ENCODE measurements around the gene C3orf85. TPM values are rescaled to one million over a fixed set of nuclear protein-coding genes. Genes with fewer than 3 reads are reported as not detected.

The C3orf85 gene
- total RNA-seq, 1 donor from 2014 or later: not detected

GRCh38 chr3:109109574-109109973 is 26.9 kb upstream of the C3orf85 start:
- no peaks in the 10 kb centered on the region for H3K27me3 ChIP-seq (ENCODE audit: control insufficient read depth, insufficient read depth, low read length)
- no peak for DNase-seq (ENCODE audit: low read depth)
- no peak overlapping the region for H3K4me3 ChIP-seq (ENCODE audit: low read depth, low read length)
- no peak for TF ChIP-seq CTCF (IDR thresholded peaks at IDR 0.05; ENCODE audit: insufficient read depth, low read length, poor library complexity, severe bottlenecking)
- H3K36me3 ChIP-seq (ENCODE audit: control insufficient read depth, insufficient read depth, low read length): no peaks in the 10 kb centered on the region

- DNase-seq (ENCODE audit: low read depth): no peak
- Histone ChIP-seq H3K4me3 (ENCODE audit: low read depth, low read length) (no peak overlapping the region), H3K36me3 (ENCODE audit: control insufficient read depth, insufficient read depth, low read length) (no peaks in the 10 kb centered on the region), H3K27me3 (ENCODE audit: control insufficient read depth, insufficient read depth, low read length) (no peaks in the 10 kb centered on the region)
- TF ChIP-seq CTCF (IDR thresholded peaks at IDR 0.05; ENCODE audit: insufficient read depth, low read length, poor library complexity, severe bottlenecking): no peak
Observed at GRCh38 chr3:109112946-109113760, 23.4 kb upstream of the C3orf85 start.

GRCh38 chr3:109114746-109115145 is 21.8 kb upstream of the C3orf85 start:
- DNase-seq (ENCODE audit: low read depth): no peak
- no peak for TF ChIP-seq CTCF (IDR thresholded peaks at IDR 0.05; ENCODE audit: insufficient read depth, low read length, poor library complexity, severe bottlenecking)
- H3K36me3 ChIP-seq (ENCODE audit: control insufficient read depth, insufficient read depth, low read length): no peaks in the 10 kb centered on the region

GRCh38 chr3:109115451-109115850 is 21.1 kb upstream of the C3orf85 start:
- TF ChIP-seq CTCF (IDR thresholded peaks at IDR 0.05; ENCODE audit: insufficient read depth, low read length, poor library complexity, severe bottlenecking): no peak
- no peak for DNase-seq (ENCODE audit: low read depth)
- H3K4me3 ChIP-seq (ENCODE audit: low read depth, low read length): no peak overlapping the region
- no peaks in the 10 kb centered on the region for H3K36me3 ChIP-seq (ENCODE audit: control insufficient read depth, insufficient read depth, low read length)
- H3K27me3 ChIP-seq (ENCODE audit: control insufficient read depth, insufficient read depth, low read length): no peaks in the 10 kb centered on the region

More at GRCh38 chr3:109114746-109115145, 21.8 kb upstream of the C3orf85 start:
- H3K4me3 ChIP-seq (ENCODE audit: low read depth, low read length): no peak overlapping the region
- no peaks in the 10 kb centered on the region for H3K27me3 ChIP-seq (ENCODE audit: control insufficient read depth, insufficient read depth, low read length)

- no peak overlapping the region for H3K4me3 ChIP-seq (ENCODE audit: low read depth, low read length)
- no peaks in the 10 kb centered on the region for H3K27me3 ChIP-seq (ENCODE audit: control insufficient read depth, insufficient read depth, low read length)
- no peak for TF ChIP-seq CTCF (IDR thresholded peaks at IDR 0.05; ENCODE audit: insufficient read depth, low read length, poor library complexity, severe bottlenecking)
- no peaks in the 10 kb centered on the region for H3K36me3 ChIP-seq (ENCODE audit: control insufficient read depth, insufficient read depth, low read length)
- DNase-seq (ENCODE audit: low read depth): no peak
Observed at GRCh38 chr3:109116031-109116430, 20.5 kb upstream of the C3orf85 start.

GRCh38 chr3:109117939-109118338 is 18.6 kb upstream of the C3orf85 start, which contains the start of gene MORC1:
Gene MORC1 (minus strand): TSS chr3:109118134. CDS start chr3:109118059, 75 bp downstream.
- Histone ChIP-seq H3K36me3 (ENCODE audit: control insufficient read depth, insufficient read depth, low read length) (no peaks in the 10 kb centered on the region), H3K27me3 (ENCODE audit: control insufficient read depth, insufficient read depth, low read length) (no peaks in the 10 kb centered on the region), H3K4me3 (ENCODE audit: low read depth, low read length) (no peak within 1 kb of the TSS)
- no peak for TF ChIP-seq CTCF (IDR thresholded peaks at IDR 0.05; ENCODE audit: insufficient read depth, low read length, poor library complexity, severe bottlenecking)
- no peak for DNase-seq (ENCODE audit: low read depth)

Data from kidney epithelial cell (primary cell).